SK-N-MC (cell line): ENCODE measurements around the gene GCA.

ENCODE experiments used
- EZH2 ChIP-seq: fragments of 200-600 bp; sonication (generic); IDR thresholded peaks from one replicate; pipeline ENCODE4 v1.6.1; 2017; ENCODE audit warnings: antibody characterized with exemption
- FOXP2 ChIP-seq: optimal IDR thresholded peaks from 2 replicates; pipeline ENCODE3; 2011; ENCODE audit warnings: mild to moderate bottlenecking, moderate library complexity; ENCODE audit not compliant: insufficient read depth; ENCODE audit errors: extremely low read length, control extremely low read depth
- POLR2AphosphoS5 ChIP-seq: IDR thresholded peaks from 2 replicates; pipeline ENCODE4 v1.6.1; 2012; ENCODE audit warnings: mild to moderate bottlenecking, low read depth, low read length, borderline replicate concordance

GRCh38 chr2:162385536-162385935 is 41.6 kb downstream of the GCA start:
- no peak for TF ChIP-seq POLR2AphosphoS5
- no peak for TF ChIP-seq EZH2
- no peak for TF ChIP-seq FOXP2
